ENCODE measurements around the gene FGD4. TPM values are rescaled to one million over a fixed set of nuclear protein-coding genes. Genes with fewer than 3 reads are reported as not detected.

FGD4 gene
- total and polyA plus RNA-seq, 2 of the 4 experiments (the other 2 are of a cell fraction): 2.1 to 8.8 TPM

GRCh38 chr12:32435921-32436705 is 36.8 kb downstream of the FGD4 start:
- Histone ChIP-seq H3K4me1 (ENCODE audit: control insufficient read depth, insufficient read depth, low read length) (peaks cover 9% of the 10 kb centered on the region), H3K4ac (ENCODE audit: low read depth, low read length) (peak overlapping the region; percentile 57; the same call in 1 of the 2 replicates), H2AK9ac (replicated peaks; ENCODE audit: low read depth, low read length, poor library complexity) (no peak overlapping the region), H4K91ac (ENCODE audit: insufficient read depth, low read depth, low read length) (no peak overlapping the region), H3K14ac (replicated peaks; ENCODE audit: low read depth, low read length) (no peak overlapping the region), H2AFZ (replicated peaks; ENCODE audit: low read length, poor library complexity) (no peak overlapping the region), H3K27me3 (ENCODE audit: control insufficient read depth, insufficient read depth, low read length) (peaks cover 3% of the 10 kb centered on the region), H3K4me2 (ENCODE audit: low read depth, low read length) (peak overlapping the region; percentile 78; the same call in 1 of the 2 replicates), H3K79me1 (ENCODE audit: low read depth in 1 of 2, low read length in 2 of 2) (no peaks in the 10 kb centered on the region), H4K20me1 (ENCODE audit: insufficient read depth, low read length) (peaks cover 3% of the 10 kb centered on the region; the same call in 1 of the 2 replicates), H4K8ac (ENCODE audit: low read depth in 2 of 2, low read length in 2 of 2) (no peak overlapping the region), H3K9me1 (ENCODE audit: insufficient read depth, low read length) (peaks cover 2% of the 10 kb centered on the region; the same call in 1 of the 2 replicates), H3K27ac (ENCODE audit: insufficient read depth, low read length) (no peak overlapping the region), H2AK5ac (ENCODE audit: low read depth, low read length) (no peak overlapping the region), H3K9ac (ENCODE audit: low read depth, low read length) (no peak overlapping the region), H2BK20ac (ENCODE audit: low read depth, low read length) (peak overlapping the region; percentile 50), H2BK15ac (ENCODE audit: low read depth, low read length) (no peak overlapping the region), H3K56ac (ENCODE audit: extremely low read depth, insufficient read depth, low read length) (no peak overlapping the region), H3K18ac (ENCODE audit: low read depth, low read length) (peak overlapping the region; percentile 26), H3K23ac (ENCODE audit: low read depth, low read length) (no peak overlapping the region), H2BK120ac (ENCODE audit: low read depth, low read length) (0 out of 2 replicates have a peak overlapping the region, but pooled peaks have one; percentile 11), H3K4me3 (ENCODE audit: insufficient read depth, low read depth, low read length) (no peak overlapping the region), H3K36me3 (ENCODE audit: control insufficient read depth, insufficient read depth, low read length) (no peaks in the 10 kb centered on the region), H4K5ac (ENCODE audit: low read depth, low read length) (no peak overlapping the region), H2BK5ac (ENCODE audit: low read depth, low read length, poor library complexity, severe bottlenecking) (peak overlapping the region; percentile 4), H3K9me3 (ENCODE audit: control insufficient read depth, insufficient read depth, low read length) (no peaks in the 10 kb centered on the region)
- ChIA-PET POLR2A (ENCODE audit: unreplicated experiment) (no interaction called here), CTCF (interaction anchor here (0.9 kb wide), 1 partner anchor 14 kb away, joined by 3 read pairs; no protein-coding TSS in a partner anchor)
- no TSS peak for BruUV-seq (replicated peaks)
- in situ Hi-C loops (cut with MboI; ENCODE audit: low sequenced_read_pairs) (no loop called here), intact Hi-C loops (cut with micrococcal nuclease) (loop anchor here (5.0 kb wide), 1 partner anchor 54 kb away; no protein-coding TSS in a partner anchor), dilution Hi-C loops (cut with HindIII; ENCODE audit: low sequenced_read_pairs, unreplicated experiment) (no loop called here)
- peak; percentile 40 for DNase-seq
- no peak for TF ChIP-seq CHD1 (IDR thresholded peaks at IDR 0.05; ENCODE audit: low read depth, low read length)
- TF ChIP-seq SMC3 (IDR thresholded peaks at IDR 0.05; ENCODE audit: low read depth, low read length): no peak
- peak; percentile 42; the same call in 1 of the 2 replicates for TF ChIP-seq BHLHE40 (IDR thresholded peaks at IDR 0.05; ENCODE audit: low read depth, low read length)
- no peak for TF ChIP-seq CTCF (conservative IDR thresholded peaks at IDR 0.05; ENCODE audit: low read depth, low read length)
- TF ChIP-seq MXI1 (IDR thresholded peaks at IDR 0.05; ENCODE audit: borderline replicate concordance, low read depth, low read length): no peak
- ATAC-seq (ENCODE audit: low read depth): peak; percentile 82
- no CpG with 5 or more reads among the region's 7 CpGs for WGBS, 2 experiments (ENCODE audit: extremely low coverage in 2 of 2, insufficient read length in 1 of 2)

All from IMR-90 (cell line).